Loucy (cell line): ENCODE measurements around the gene ISCU.

Source experiments
- CTCF ChIP-seq: fragments of 200-600 bp; sonication (generic); conservative IDR thresholded peaks from 2 replicates; pipeline ENCODE4 v1.5.1; 2014; ENCODE audit warnings: mild to moderate bottlenecking, antibody characterized with exemption, low read length
- EZH2phosphoT487 ChIP-seq: fragments of 200-600 bp; IDR thresholded peaks from 2 replicates; pipeline ENCODE4 v1.6.1; 2018; ENCODE audit warnings: antibody characterized with exemption, mild to moderate bottlenecking, moderate library complexity, borderline replicate concordance

- TF ChIP-seq CTCF (no peak), EZH2phosphoT487 (no peak)
Measured at GRCh38 chr12:108607981-108608600, 45.7 kb downstream of the ISCU start.
